GM18508 (cell line): ENCODE data around the gene LHFPL3.

Source experiments
- ATAC-seq: cut with Tn5 transposase; IDR thresholded peaks from one replicate; pipeline ENCODE4 v1.9.1; 2021; ENCODE audit warnings: moderate number of reproducible peaks; ENCODE audit not compliant: insufficient read depth, unreplicated experiment

LHFPL3 gene

GRCh38 chr7:104945599-104945956, 617.2 kb downstream of the LHFPL3 start:
- ATAC-seq = no peak

- no peak for ATAC-seq
Observed at GRCh38 chr7:104946338-104946737, 617.9 kb downstream of the LHFPL3 start.

- no peak for ATAC-seq
Observed at GRCh38 chr7:104950006-104950405, 621.6 kb downstream of the LHFPL3 start.

- ATAC-seq = no peak
Observed at GRCh38 chr7:104950754-104951153, 622.4 kb downstream of the LHFPL3 start.

GRCh38 chr7:104951546-104951945, 623.1 kb downstream of the LHFPL3 start:
- ATAC-seq = no peak

- ATAC-seq = no peak
Observed at GRCh38 chr7:104955276-104955675, 626.9 kb downstream of the LHFPL3 start.
